ENCODE measurements around the gene BLVRB. TPM values are rescaled to one million over a fixed set of nuclear protein-coding genes. Genes with fewer than 3 reads are reported as not detected.
A peak's percentile ranks its signal among the peaks of the same experiment; 100 is the strongest.
"Not testable (repeated sequence)": the region's sequence is repeated elsewhere in the genome, so short reads cannot be mapped to it uniquely, and the experiment has no call there.

Gene BLVRB
- total RNA-seq, 1 donor from 2014 or later = 3.1 TPM

GRCh38 chr19:40466985-40467734 lies 1.6 kb upstream of the BLVRB start, which contains the start of gene SPTBN4:
Gene SPTBN4 (plus strand): TSS chr19:40467001. CDS start chr19:40472622, 5,621 bp downstream.
- no peak for DNase-seq (ENCODE audit: low read depth, low spot score)

GRCh38 chr19:40466219-40466984 lies 857 bp upstream of the BLVRB start:
- H3K27me3 Mint-ChIP-seq (ENCODE audit: low read depth) = peaks cover 51% of the 10 kb centered on the region

More at GRCh38 chr19:40466985-40467734, 1.6 kb upstream of the BLVRB start, which contains the start of gene SPTBN4:
- Mint-ChIP-seq H3K27me3 (ENCODE audit: low read depth) (peaks cover 51% of the 10 kb centered on the region), H3K4me3 (peak within 1 kb of the TSS; percentile 88), H3K4me1 (peaks cover 19% of the 10 kb centered on the region), H3K36me3 (ENCODE audit: low read depth) (no peaks in the 10 kb centered on the region), H3K9me3 (no peaks in the 10 kb centered on the region), H3K27ac (ENCODE audit: unreplicated experiment) (no peak within 1 kb of the TSS)
- TF ChIP-seq, protein P1, sequence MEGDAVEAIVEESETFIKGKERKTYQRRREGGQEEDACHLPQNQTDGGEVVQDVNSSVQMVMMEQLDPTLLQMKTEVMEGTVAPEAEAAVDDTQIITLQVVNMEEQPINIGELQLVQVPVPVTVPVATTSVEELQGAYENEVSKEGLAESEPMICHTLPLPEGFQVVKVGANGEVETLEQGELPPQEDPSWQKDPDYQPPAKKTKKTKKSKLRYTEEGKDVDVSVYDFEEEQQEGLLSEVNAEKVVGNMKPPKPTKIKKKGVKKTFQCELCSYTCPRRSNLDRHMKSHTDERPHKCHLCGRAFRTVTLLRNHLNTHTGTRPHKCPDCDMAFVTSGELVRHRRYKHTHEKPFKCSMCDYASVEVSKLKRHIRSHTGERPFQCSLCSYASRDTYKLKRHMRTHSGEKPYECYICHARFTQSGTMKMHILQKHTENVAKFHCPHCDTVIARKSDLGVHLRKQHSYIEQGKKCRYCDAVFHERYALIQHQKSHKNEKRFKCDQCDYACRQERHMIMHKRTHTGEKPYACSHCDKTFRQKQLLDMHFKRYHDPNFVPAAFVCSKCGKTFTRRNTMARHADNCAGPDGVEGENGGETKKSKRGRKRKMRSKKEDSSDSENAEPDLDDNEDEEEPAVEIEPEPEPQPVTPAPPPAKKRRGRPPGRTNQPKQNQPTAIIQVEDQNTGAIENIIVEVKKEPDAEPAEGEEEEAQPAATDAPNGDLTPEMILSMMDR (conservative IDR thresholded peaks at IDR 0.05) = no peak

GRCh38 chr19:40465025-40465556 lies 454 bp downstream of the BLVRB start:
- DNase-seq (ENCODE audit: low read depth, low spot score) = no peak
- H3K4me1 Mint-ChIP-seq = peaks cover 19% of the 10 kb centered on the region
- TF ChIP-seq, protein P1 (conservative IDR thresholded peaks at IDR 0.05) = no peak
- no peaks in the 10 kb centered on the region for H3K36me3 Mint-ChIP-seq (ENCODE audit: low read depth)
- H3K27ac Mint-ChIP-seq (ENCODE audit: unreplicated experiment) = no peak overlapping the region
- H3K27me3 Mint-ChIP-seq (ENCODE audit: low read depth) = peaks cover 48% of the 10 kb centered on the region
- peak overlapping the region; percentile 88 for H3K4me3 Mint-ChIP-seq
- no peaks in the 10 kb centered on the region for H3K9me3 Mint-ChIP-seq

More at GRCh38 chr19:40466219-40466984, 857 bp upstream of the BLVRB start:
- H3K27ac Mint-ChIP-seq (ENCODE audit: unreplicated experiment) = no peak overlapping the region
- H3K4me1 Mint-ChIP-seq = peaks cover 19% of the 10 kb centered on the region
- H3K4me3 Mint-ChIP-seq = peak overlapping the region; percentile 88
- H3K9me3 Mint-ChIP-seq = no peaks in the 10 kb centered on the region
- TF ChIP-seq, protein P1 (conservative IDR thresholded peaks at IDR 0.05) = no peak
- no peak for DNase-seq (ENCODE audit: low read depth, low spot score)
- no peaks in the 10 kb centered on the region for H3K36me3 Mint-ChIP-seq (ENCODE audit: low read depth)

- DNase-seq (ENCODE audit: low read depth, low spot score) = peak; percentile 84
- H3K9me3 Mint-ChIP-seq = no peaks in the 10 kb centered on the region
- peak overlapping the region; percentile 69 for H3K4me3 Mint-ChIP-seq
- no peak overlapping the region for H3K27ac Mint-ChIP-seq (ENCODE audit: unreplicated experiment)
- no peaks in the 10 kb centered on the region for H3K36me3 Mint-ChIP-seq (ENCODE audit: low read depth)
- H3K4me1 Mint-ChIP-seq = peaks cover 19% of the 10 kb centered on the region
- TF ChIP-seq, protein P1 (conservative IDR thresholded peaks at IDR 0.05) = peak; percentile 81
- H3K27me3 Mint-ChIP-seq (ENCODE audit: low read depth) = peaks cover 48% of the 10 kb centered on the region
These were observed 1.2 kb downstream of the BLVRB start for GRCh38 chr19:40464059-40465024.

GRCh38 chr19:40463587-40464037 lies 1.9 kb downstream of the BLVRB start:
- H3K9me3 Mint-ChIP-seq; DNase-seq (ENCODE audit: low read depth, low spot score); H3K4me3 Mint-ChIP-seq; H3K27ac Mint-ChIP-seq (ENCODE audit: unreplicated experiment); H3K36me3 Mint-ChIP-seq (ENCODE audit: low read depth): not testable (repeated sequence)
- H3K27me3 Mint-ChIP-seq (ENCODE audit: low read depth) = peaks cover 41% of the 10 kb centered on the region
- H3K4me1 Mint-ChIP-seq = peaks cover 19% of the 10 kb centered on the region

All from neural crest cell (in vitro differentiated cells).